GM18519 (cell line): ENCODE results near the gene REPS2.

ENCODE experiments used
- ATAC-seq: cut with Tn5 transposase; IDR thresholded peaks from one replicate; pipeline ENCODE4 v1.9.1; 2021; ENCODE audit warnings: mild to moderate bottlenecking, moderate library complexity; ENCODE audit not compliant: unreplicated experiment, low FRiP score

REPS2 gene

GRCh38 chrX:17031827-17032226 is 85.4 kb downstream of the REPS2 start:
- no peak for ATAC-seq

- ATAC-seq = no peak
Measured at GRCh38 chrX:17032351-17032750, 85.9 kb downstream of the REPS2 start.

GRCh38 chrX:17033225-17033624 is 86.8 kb downstream of the REPS2 start:
- no peak for ATAC-seq

- no peak for ATAC-seq
Measured at GRCh38 chrX:17035111-17035510, 88.7 kb downstream of the REPS2 start.

- no peak for ATAC-seq
Measured at GRCh38 chrX:17036171-17036961, 89.9 kb downstream of the REPS2 start.

GRCh38 chrX:17038277-17038676 is 91.8 kb downstream of the REPS2 start:
- ATAC-seq = no peak

GRCh38 chrX:17038681-17039161 is 92.3 kb downstream of the REPS2 start:
- no peak for ATAC-seq

GRCh38 chrX:17039826-17040225 is 93.4 kb downstream of the REPS2 start:
- no peak for ATAC-seq

- no peak for ATAC-seq
Measured at GRCh38 chrX:17040711-17041110, 94.3 kb downstream of the REPS2 start.

GRCh38 chrX:17042037-17042436 is 95.6 kb downstream of the REPS2 start:
- no peak for ATAC-seq

GRCh38 chrX:17046478-17047097 is 100.1 kb downstream of the REPS2 start:
- no peak for ATAC-seq

GRCh38 chrX:17047224-17047623 is 100.8 kb downstream of the REPS2 start:
- ATAC-seq = no peak

GRCh38 chrX:17052210-17052609 is 105.8 kb downstream of the REPS2 start:
- ATAC-seq = no peak

- ATAC-seq = no peak
Measured at GRCh38 chrX:17052793-17053192, 106.3 kb downstream of the REPS2 start.

- no peak for ATAC-seq
Measured at GRCh38 chrX:17053502-17053901, 107.0 kb downstream of the REPS2 start.

GRCh38 chrX:17056868-17057608 is 110.6 kb downstream of the REPS2 start:
- ATAC-seq = no peak

GRCh38 chrX:17062065-17062464 is 115.6 kb downstream of the REPS2 start:
- no peak for ATAC-seq

GRCh38 chrX:17065100-17065499 is 118.6 kb downstream of the REPS2 start:
- ATAC-seq = no peak

GRCh38 chrX:17067534-17067933 is 121.1 kb downstream of the REPS2 start:
- ATAC-seq = no peak

GRCh38 chrX:17072301-17072700 is 125.8 kb downstream of the REPS2 start:
- no peak for ATAC-seq

GRCh38 chrX:17072721-17073230 is 126.3 kb downstream of the REPS2 start:
- ATAC-seq = no peak
